Testis (tissue), 2 donors: ENCODE data around the gene ACVRL1.

Experiments used
- CTCF ChIP-seq, 3 experiments: fragments of 450-650 bp in 2 of 3; fragments of 200-600 bp in 1 of 3; sonication (generic) in 1 of 3; IDR thresholded peaks; one replicate each; pipeline ENCODE4 v1.5.1; 2016 to 2019; ENCODE audit warnings: antibody characterized with exemption in 3 of 3, mild to moderate bottlenecking in 2 of 3, moderate library complexity in 1 of 3
- POLR2A ChIP-seq: fragments of 450-650 bp; IDR thresholded peaks from one replicate; pipeline ENCODE4 v1.6.1; 2017; ENCODE audit warnings: antibody characterized with exemption, mild to moderate bottlenecking, moderate library complexity

DNA sequence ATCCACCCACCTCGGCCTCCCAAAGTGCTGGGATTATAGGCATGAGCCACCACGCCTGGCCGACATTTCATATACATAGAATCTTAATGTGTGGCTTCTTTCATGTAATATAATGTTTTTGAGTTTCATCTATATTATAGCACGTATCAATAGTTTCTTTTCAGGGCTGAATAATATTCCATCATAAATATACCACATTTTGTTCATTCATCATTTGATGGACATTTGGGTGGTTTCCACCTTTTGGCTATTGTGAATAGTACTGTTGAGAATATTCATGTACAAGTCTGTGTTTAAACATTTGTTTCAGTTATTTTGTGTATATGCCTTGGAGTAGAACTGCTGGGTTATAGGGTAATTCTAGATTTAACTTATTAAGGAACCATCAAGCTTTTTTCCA, 56.2 kb downstream of the ACVRL1 start:
- TF ChIP-seq CTCF (IDR thresholded peaks at IDR 0.05) (no peak), POLR2A (no peak)
